GM18909 (cell line): ENCODE data around the gene GCNT2.
"Not testable (repeated sequence)": the region's sequence is repeated elsewhere in the genome, so short reads cannot be mapped to it uniquely, and the experiment has no call there.

Experiments
- ATAC-seq: cut with Tn5 transposase; IDR thresholded peaks from one replicate; pipeline ENCODE4 v1.9.1; 2021; ENCODE audit warnings: mild to moderate bottlenecking; ENCODE audit not compliant: unreplicated experiment, poor library complexity

Gene GCNT2

DNA sequence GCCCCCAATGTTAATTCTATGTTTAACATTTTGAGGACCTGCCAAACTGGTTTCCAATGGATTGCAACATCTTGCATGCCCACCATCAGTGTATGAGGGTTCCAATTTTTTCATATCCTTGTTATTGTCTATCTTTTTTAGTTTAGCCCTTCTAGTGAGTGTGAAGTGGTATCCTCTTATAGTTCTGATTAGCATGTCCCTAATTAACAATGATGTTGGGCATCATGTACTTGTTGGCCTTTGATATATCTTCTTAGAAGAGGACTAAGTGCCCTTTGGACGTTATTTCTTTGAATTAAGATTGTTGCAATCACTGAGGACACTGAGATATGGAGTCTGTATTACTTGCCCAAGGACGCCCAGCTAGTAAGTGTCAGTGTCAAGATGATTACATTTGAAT lies 22.3 kb downstream of the GCNT2 start:
- ATAC-seq = no peak

DNA sequence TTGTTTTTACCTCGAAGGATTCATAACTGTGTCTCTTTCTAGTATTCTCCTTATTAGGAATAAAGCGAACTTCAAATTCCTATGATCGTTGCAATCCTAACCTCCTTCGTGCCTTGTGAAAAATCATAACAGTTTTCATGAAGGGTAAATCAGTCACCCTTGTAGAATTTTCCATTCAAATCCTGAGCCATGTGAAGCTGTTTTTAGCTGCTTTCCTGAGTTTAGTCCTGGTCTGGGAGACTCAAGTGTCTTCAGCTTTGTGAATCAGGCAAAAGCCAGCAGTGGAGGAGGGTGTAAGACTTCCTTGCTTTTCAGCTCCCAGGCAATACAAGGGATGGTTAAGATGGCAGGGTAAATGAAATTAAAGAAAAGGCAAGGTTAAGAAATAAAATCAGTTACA lies 24.3 kb downstream of the GCNT2 start:
- no peak for ATAC-seq

DNA sequence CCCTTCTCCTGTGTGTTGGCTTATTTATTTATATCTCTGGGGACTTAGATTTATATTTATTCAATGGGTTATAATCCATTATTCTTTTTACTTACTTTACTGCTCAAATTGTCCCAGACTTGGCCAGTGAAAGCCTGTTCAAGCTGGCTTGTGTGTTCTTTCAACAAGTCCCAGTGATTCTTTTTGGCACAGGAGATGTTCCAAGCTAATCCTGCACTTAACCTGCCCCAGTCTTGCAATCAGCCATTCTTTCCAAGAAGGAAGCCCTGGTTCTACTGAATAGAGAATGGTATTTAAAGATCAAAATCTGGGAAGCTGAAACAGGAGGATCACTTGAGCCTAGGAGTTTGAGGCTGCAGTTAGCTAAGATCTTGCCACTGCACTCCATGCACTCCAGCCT lies 26.7 kb downstream of the GCNT2 start:
- no peak for ATAC-seq

GRCh38 chr6:10550764-10551163 lies 29.6 kb downstream of the GCNT2 start:
- no peak for ATAC-seq

- ATAC-seq = no peak
Observed at GRCh38 chr6:10552270-10552810, 31.2 kb downstream of the GCNT2 start.

DNA sequence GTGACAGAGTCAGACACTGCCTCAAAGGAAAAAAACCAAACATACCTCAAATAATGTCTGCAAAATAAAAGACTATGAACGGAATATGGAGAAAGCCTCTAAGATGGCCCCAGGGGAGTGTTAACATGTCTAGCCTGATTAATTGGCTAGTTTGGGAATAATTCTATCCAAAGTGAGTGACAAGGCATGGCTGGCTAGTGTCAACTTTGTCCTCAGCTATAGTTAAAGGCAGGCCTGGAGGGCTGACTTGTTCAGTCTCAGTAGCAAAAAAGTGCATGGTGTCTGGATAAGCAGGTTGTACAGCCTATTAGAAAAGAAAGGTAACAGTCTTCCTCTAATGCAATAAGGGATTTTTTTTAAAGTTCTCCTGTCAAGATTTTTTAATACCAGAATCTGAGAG lies 32.7 kb downstream of the GCNT2 start:
- no peak for ATAC-seq

- no peak for ATAC-seq
Observed at GRCh38 chr6:10554826-10555225, 33.7 kb downstream of the GCNT2 start.

DNA sequence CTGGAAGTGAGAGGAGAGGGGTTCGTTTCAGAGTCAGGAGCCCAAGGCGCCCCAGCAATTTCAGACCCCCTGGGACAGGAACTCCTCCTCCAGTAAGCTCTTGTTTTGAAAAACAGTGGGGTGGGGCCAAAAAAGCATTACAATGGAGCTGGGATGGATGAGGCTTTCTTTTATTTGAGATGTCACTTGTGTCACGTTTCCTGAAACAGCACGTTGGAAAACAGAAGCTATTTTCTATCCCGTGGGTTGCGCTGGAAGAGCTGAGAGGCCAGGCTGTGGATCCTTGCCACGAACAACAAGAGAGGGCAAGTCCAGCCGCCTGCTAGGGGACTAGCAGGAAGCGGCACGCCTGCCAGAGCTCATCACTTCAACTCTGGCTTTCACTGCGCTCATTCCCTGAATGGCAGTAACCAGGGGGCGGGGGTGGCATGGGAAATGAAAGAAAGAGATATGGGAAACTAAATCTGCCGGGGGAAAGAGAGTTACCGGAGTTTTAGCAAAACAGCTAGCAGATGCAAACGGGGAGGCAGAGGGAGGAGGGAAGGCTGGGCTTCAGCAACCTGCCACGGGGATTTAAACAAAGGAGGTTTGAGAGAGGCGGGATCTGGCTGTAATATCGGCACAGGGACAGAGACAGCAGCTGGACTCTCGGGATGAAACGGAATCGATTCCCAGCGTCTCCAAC lies 34.6 kb downstream of the GCNT2 start:
- ATAC-seq = no peak

GRCh38 chr6:10556589-10556988 lies 35.4 kb downstream of the GCNT2 start:
- no peak for ATAC-seq

GRCh38 chr6:10556992-10557391 lies 35.8 kb downstream of the GCNT2 start:
- ATAC-seq = no peak

- no peak for ATAC-seq
Observed at GRCh38 chr6:10557913-10558312, 36.8 kb downstream of the GCNT2 start.

DNA sequence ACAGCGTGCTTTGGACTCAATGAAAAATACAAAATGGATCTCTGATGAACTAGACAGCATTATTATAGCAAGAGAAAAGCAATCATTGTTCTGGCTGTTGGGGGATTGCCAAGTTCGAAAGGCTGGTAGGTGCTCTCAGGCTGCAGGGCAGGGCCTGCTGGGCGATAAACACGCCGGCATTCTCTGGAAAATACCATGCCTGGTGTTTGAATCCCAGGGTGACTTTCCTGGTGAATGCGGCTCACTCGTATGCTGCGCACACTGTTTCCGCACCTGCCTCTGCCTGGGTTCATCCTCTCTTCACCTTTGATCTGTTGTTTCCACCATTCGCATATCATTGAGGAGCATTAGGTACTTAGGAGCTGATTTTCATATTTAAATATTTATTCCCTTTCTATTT lies 37.4 kb downstream of the GCNT2 start:
- ATAC-seq = no peak

DNA sequence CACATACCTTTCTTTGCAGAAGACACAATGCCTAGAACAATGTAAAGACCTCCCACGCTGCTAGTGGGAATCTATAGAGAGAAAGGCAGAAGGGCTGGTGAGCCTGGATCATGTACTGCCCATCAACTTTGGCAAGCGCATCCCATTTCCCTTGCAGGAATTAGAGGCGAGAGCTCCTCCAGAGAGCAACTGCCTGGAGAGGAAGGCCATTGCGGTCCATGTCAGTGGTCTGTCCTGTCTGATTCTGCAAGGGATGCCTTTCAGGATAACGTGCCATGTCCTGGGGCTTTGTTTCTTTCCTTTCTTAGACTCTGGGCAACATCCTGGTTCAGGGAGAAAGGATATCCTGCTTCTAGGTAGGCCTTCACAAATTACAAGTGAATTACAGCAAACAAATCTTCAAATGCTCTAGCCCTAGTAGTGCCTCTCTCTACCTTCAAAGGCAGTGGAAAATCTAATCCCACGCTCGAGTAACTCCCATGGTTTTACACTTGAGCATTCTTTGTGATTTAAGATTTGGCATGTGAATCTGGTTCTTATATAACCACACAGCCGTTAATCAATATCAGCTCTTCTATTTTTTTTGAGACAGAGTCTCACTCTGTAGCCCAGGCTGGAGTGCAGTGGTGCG lies 38.5 kb downstream of the GCNT2 start:
- ATAC-seq = no peak

- ATAC-seq = no peak
Observed at GRCh38 chr6:10561611-10562199, 40.6 kb downstream of the GCNT2 start.

GRCh38 chr6:10564975-10565673 lies 44.0 kb downstream of the GCNT2 start:
- ATAC-seq = no peak

DNA sequence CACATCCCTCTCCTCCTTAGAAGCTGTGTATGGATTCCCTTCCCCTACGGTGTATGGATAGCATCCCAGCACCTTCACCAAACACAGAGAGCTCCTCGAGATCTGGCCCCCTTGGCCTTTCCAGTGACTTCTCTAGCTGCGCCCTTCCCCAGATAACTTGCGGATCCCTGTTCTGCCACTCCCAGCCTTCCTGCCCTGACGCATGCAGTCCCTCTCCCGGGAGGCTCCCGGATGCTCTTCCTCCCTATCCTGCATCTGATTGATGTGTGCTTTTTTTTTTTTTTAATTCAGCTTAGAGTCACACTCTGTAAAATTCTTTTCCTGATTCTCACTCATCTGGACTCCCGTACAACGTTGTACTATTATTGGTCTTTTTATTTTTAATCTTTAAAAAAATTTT lies 44.8 kb downstream of the GCNT2 start:
- ATAC-seq = no peak

DNA sequence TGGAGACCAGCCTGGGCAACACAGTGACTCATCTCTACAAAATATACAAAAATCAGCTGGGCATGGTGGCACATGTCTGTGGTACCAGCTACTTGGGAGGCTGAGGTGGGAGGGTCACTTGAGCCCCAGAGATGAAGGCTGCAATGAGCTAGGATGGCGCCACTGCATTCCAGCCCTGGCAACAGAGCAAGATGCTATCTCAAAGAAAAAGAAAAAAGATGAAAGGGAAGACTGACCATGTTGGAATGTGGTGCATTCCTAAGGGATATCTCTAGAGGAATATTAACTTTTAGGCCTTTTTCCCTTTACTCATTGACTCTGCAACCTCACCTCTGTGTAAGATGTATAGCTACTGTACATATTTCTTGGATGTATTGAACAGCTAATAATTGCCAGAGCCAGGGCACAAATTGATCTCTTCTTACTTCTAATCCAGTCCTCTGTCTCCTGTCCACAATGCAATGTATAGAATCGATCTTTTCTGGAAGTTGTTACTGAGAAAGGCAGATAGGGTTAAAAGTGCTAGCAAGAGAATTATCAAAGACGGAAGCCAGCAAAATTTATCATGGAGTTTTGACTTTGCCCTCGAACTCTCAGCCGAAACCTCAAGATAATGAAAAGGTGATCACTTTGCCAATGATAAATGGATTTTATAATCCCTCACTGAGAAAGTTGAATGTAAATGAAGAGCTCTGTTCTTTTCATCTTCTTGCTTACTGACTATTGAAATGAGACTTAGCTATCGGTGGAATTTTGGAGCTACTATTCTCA lies 46.3 kb downstream of the GCNT2 start:
- ATAC-seq = no peak

DNA sequence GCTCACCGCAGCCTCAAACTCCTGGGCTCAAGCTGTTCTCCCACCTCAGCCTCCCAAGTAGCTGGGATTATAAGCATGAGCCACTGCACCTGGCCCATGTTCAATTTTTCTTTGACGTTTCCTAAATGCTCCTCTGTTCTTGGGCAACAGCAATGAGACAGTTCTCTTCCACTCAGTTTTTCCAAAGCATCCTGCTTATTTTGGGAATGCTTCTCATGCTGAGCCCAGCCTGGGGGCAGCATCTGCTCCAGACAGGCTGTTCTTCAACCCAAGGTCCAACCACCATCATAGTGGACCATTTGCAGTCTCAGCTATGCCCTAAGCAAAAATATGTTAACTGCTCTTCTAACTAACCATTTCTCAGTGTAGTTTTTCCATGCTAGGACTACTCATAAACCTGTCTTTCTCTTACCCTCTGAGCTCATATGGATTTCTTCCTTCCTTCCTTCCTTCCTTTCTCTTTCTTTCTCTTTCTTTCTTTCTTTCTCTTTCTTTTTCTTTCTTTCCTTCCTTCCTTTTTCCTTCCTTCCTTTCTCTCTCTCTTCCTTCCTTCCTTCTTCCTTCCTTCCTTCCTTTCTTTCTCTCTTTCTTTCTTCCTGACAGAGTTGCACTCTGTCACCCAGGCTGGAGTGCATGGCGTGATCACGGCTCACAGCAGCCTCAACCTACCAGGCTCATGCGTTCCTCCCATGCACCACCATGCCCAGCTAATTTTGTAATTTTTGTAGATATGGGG lies 48.4 kb downstream of the GCNT2 start:
- ATAC-seq = no peak

DNA sequence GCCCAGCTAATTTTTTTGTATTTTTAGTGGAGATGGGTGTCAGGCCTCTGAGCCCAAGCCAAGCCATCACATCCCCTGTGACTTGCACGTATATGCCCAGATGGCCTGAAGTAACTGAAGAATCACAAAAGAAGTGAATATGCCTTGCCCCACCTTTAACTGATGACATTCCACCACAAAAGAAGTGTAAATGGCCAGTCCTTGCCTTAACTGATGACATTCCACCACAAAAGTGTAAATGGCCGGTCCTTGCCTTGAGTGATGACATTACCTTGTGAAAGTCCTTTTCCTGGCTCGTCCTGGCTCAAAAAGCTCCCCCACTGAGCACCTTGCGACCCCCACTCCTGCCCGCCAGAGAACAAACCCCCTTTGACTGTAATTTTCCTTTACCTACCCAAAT lies 54.4 kb downstream of the GCNT2 start:
- ATAC-seq = not testable (repeated sequence)

DNA sequence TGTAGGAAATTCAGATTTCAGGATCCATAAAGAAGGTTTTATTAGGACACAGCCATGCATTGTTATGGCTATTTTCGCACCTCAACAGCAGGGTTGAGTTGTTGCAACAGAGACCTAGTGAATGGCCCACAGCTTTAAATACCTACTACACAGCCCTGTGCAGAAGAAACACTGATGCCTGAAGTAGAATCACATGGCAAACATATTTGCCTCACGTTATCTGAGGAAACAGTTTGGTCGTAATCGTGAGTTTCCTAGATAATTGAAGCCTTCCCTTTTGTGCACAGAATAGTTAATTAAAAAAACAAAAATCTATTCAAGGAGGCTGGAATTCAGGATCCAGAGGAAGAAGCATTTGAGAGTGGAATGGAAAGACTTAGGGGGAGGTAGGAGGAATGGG lies 55.1 kb downstream of the GCNT2 start:
- no peak for ATAC-seq
